Naive thymus-derived CD4-positive, alpha-beta T cell (primary cell): Measurements from ENCODE around the gene YPEL3. TPM values are rescaled to one million over a fixed set of nuclear protein-coding genes. Genes with fewer than 3 reads are reported as not detected.

Experiments
- ATAC-seq: fragments of 150-1000 bp; cut with Tn5 transposase; 2 replicates; pipeline ENCODE4 v1.10.0; 2021; ENCODE audit warnings: mild to moderate bottlenecking, moderate library complexity
- CTCF ChIA-PET: fragments of 350-600 bp; sonication (Branson Sonifier 250); formaldehyde crosslinking; loops from one replicate; lab custom pipeline; 2021; ENCODE audit warnings: antibody characterized with exemption; lab: Charles Lee
- POLR2A ChIA-PET: fragments of 350-600 bp; sonication (Branson Sonifier 250); formaldehyde crosslinking; loops from one replicate; lab custom pipeline; 2021; ENCODE audit warnings: antibody characterized with exemption, inconsistent platforms; lab: Charles Lee
- DNase-seq, 9 donors: peaks; one replicate each; pipeline versions ENCODE4 v3.0.0 to v3.0.0-alpha.2; 2020 to 2022; ENCODE audit warnings: mixed read lengths in 1 of 9
- H3K27ac ChIP-seq: one replicate; pipeline ENCODE4 v1.7.0; 2013; ENCODE audit warnings: mild to moderate bottlenecking, low read depth, low read length, moderate library complexity
- H3K27me3 ChIP-seq, 2 donors: one replicate each; pipeline ENCODE4 v1.7.0; 2013; ENCODE audit warnings: low read length in 2 of 2, mild to moderate bottlenecking in 2 of 2, moderate library complexity in 2 of 2; ENCODE audit not compliant: control insufficient read depth in 2 of 2, insufficient read depth in 2 of 2
- H3K36me3 ChIP-seq, 3 experiments: 1 replicate in 2 of 3; 2 replicates in 1 of 3; pipeline ENCODE4 v1.7.0; 2013; ENCODE audit warnings: low read length in 3 of 3, mild to moderate bottlenecking in 3 of 3, moderate library complexity in 1 of 3; ENCODE audit not compliant: insufficient read depth in 3 of 3, control insufficient read depth in 2 of 3
- H3K4me1 ChIP-seq, 2 donors: one replicate each; pipeline ENCODE4 v1.7.0; 2013; ENCODE audit warnings: low read length in 2 of 2, mild to moderate bottlenecking in 2 of 2, moderate library complexity in 1 of 2; ENCODE audit not compliant: control insufficient read depth in 2 of 2, insufficient read depth in 2 of 2
- H3K4me3 ChIP-seq: 2 replicates; pipeline ENCODE4 v1.7.0; 2013; ENCODE audit warnings: mild to moderate bottlenecking, low read length
- H3K9me3 ChIP-seq, 3 experiments: 1 replicate in 2 of 3; 2 replicates in 1 of 3; pipeline ENCODE4 v1.7.0; 2013; ENCODE audit warnings: low read length in 3 of 3; ENCODE audit not compliant: control insufficient read depth in 2 of 3
- H3K27ac Mint-ChIP-seq, 9 donors: one replicate each; pipeline ENCODE4 v1.8.0; 2020 to 2022; ENCODE audit warnings: mixed read lengths in 9 of 9, mild to moderate bottlenecking in 8 of 9, moderate library complexity in 5 of 9, inconsistent platforms in 2 of 9
- H3K27me3 Mint-ChIP-seq, 5 donors: one replicate each; pipeline ENCODE4 v1.8.0; 2021 to 2022; ENCODE audit warnings: mixed read lengths in 5 of 5, mild to moderate bottlenecking in 1 of 5
- H3K36me3 Mint-ChIP-seq, 5 donors: one replicate each; pipeline ENCODE4 v1.8.0; 2020 to 2022; ENCODE audit warnings: mixed read lengths in 5 of 5, mild to moderate bottlenecking in 3 of 5, inconsistent platforms in 1 of 5
- H3K4me1 Mint-ChIP-seq, 7 donors: one replicate each; pipeline ENCODE4 v1.8.0; 2020 to 2022; ENCODE audit warnings: mixed read lengths in 7 of 7, mild to moderate bottlenecking in 3 of 7, inconsistent platforms in 1 of 7
- H3K4me3 Mint-ChIP-seq, 10 donors: one replicate each; pipeline ENCODE4 v1.8.0; 2020 to 2022; ENCODE audit warnings: mild to moderate bottlenecking in 10 of 10, mixed read lengths in 10 of 10, moderate library complexity in 6 of 10, inconsistent platforms in 2 of 10
- H3K9me3 Mint-ChIP-seq, 11 donors: one replicate each; pipeline ENCODE4 v1.8.0; 2020 to 2022; ENCODE audit warnings: mixed read lengths in 11 of 11, mild to moderate bottlenecking in 4 of 11, inconsistent platforms in 1 of 11, moderate library complexity in 1 of 11
- intact Hi-C, 2 donors: fragments of 100-400 bp; cut with micrococcal nuclease; formaldehyde crosslinking; loops; one replicate each; pipeline ENCODE4 v1.15.1; 2023
- polyA plus RNA-seq, 2 donors: library from polyadenylated mRNA; unstranded; fragments of 300-500 nt; fragmentation: Illumina TruSeq; gene quantifications; one replicate each; pipeline ENCODE4 v1.2.3, GENCODE V29; 2021
- total RNA-seq, 6 experiments: library from RNA in 5 of 6; stranded (reverse) in 5 of 6; gene quantifications; 1 replicate in 5 of 6; 2 replicates in 1 of 6; pipeline ENCODE4 v1.2.3 and lab custom pipeline; 2021 to 2026

The YPEL3 gene
- total and polyA plus RNA-seq, 7 experiments from 2014 or later = 50.5 to 308 (median 242) TPM

DNA sequence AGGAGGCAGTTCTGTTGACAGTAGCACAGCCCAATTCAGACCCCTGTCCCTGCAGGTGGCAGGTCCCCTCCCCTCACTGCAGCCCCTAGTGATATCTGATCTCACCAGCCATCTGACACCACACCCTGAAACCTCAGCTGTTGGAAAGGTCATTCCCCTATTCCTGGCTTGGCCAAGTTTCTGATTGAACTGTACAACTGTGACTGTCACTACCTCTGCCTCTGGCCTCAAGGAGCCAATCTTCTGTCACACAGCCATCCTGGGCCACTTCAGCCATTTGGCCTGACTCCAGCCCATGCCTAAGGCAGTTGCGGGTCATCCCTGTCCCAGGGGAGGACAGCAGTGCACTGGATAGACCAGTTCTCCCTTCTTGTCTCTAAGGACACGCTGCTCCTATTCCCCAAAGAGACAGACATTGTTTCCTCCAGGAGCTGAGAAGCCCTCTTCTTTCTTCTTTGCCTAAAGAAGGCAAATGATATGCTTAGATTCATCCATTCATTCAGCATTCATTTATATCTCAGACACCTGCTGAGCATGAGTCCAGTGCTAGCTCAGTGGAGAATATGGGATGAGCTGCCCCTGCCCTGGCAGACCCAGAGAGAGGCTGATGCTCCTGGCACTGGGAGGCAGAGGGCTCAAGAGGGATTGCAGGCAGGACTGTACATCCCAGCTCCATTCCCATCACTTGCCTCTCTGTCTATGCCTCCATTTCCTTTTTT lies 35.0 kb downstream of the YPEL3 start:
- DNase-seq (no peak), ATAC-seq (no peak)
- Mint-ChIP-seq H3K4me1 (peaks cover 2 to 9% (median 7%) of the 10 kb centered on the region in 7 donors), H3K36me3 (peaks cover 0 to 1% (median 0%) of the 10 kb centered on the region in 5 donors), H3K27me3 (no peaks in the 10 kb centered on the region), H3K27ac (peak overlapping the region in 3 of 9 donors; percentile 31 to 72 (median 31)), H3K4me3 (no peak overlapping the region), H3K9me3 (no peaks in the 10 kb centered on the region)
- Histone ChIP-seq H3K36me3 (peaks cover 0 to 12% (median 0%) of the 10 kb centered on the region in 3 experiments), H3K9me3 (no peaks in the 10 kb centered on the region), H3K27me3 (no peaks in the 10 kb centered on the region), H3K4me3 (no peak overlapping the region), H3K27ac (no peak overlapping the region), H3K4me1 (peaks cover 0 to 8% of the 10 kb centered on the region in 2 donors)
- CTCF ChIA-PET = interaction anchor here (1.3 kb wide), 1 partner anchor 349 kb away, joined by 3 read pairs; no protein-coding TSS in a partner anchor
- intact Hi-C loops = loop anchor here in 1 of 2 donors (10.0 kb wide), 1 partner anchor 344 kb away; the partner anchor contains the start of gene ZNF771
- POLR2A ChIA-PET = interaction anchor here (1.1 to 1.6 kb wide), 3 partner anchors 28 to 122 kb away, joined by 3 to 5 read pairs (median 3); partner anchors contain the start of gene CORO1A

DNA sequence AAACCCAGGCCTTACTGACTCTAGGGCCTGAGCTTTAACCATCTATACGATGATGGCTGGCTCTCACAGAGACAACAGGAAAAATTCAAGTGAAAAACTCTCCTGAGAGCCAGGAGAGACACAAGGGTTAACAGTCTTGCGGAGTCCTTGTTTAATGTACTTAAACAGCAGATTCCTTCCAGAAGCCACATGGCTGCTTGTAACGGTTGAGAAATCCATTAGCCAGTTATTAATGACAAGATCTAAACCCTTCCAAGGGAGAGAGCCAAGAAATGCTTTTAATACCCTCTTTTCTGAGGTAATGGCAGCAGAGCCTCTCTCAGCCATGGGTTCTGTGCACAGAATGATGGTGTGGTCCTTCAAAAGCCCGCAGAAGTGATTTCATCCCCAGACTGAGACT lies 35.7 kb downstream of the YPEL3 start:
- Histone ChIP-seq H3K4me3 (no peak overlapping the region), H3K4me1 (peaks cover 0 to 8% of the 10 kb centered on the region in 2 donors), H3K9me3 (no peaks in the 10 kb centered on the region), H3K36me3 (peaks cover 0 to 7% (median 0%) of the 10 kb centered on the region in 3 experiments), H3K27me3 (no peaks in the 10 kb centered on the region), H3K27ac (no peak overlapping the region)
- ATAC-seq (no peak), DNase-seq (no peak)
- Mint-ChIP-seq H3K27me3 (no peaks in the 10 kb centered on the region), H3K36me3 (peaks cover 0 to 1% (median 0%) of the 10 kb centered on the region in 5 donors), H3K27ac (peak overlapping the region in 3 of 9 donors; percentile 31 to 72 (median 31)), H3K4me1 (peaks cover 2 to 10% (median 8%) of the 10 kb centered on the region in 7 donors), H3K4me3 (peak overlapping the region in 1 of 10 donors; percentile 73), H3K9me3 (no peaks in the 10 kb centered on the region)
- POLR2A ChIA-PET = interaction anchor here (1.0 kb wide), 1 partner anchor 659 kb away, joined by 4 read pairs; no protein-coding TSS in a partner anchor
- intact Hi-C loops = loop anchor here in 1 of 2 donors (10.0 kb wide), 1 partner anchor 344 kb away; the partner anchor contains the start of gene ZNF771
- CTCF ChIA-PET = no interaction called here

DNA sequence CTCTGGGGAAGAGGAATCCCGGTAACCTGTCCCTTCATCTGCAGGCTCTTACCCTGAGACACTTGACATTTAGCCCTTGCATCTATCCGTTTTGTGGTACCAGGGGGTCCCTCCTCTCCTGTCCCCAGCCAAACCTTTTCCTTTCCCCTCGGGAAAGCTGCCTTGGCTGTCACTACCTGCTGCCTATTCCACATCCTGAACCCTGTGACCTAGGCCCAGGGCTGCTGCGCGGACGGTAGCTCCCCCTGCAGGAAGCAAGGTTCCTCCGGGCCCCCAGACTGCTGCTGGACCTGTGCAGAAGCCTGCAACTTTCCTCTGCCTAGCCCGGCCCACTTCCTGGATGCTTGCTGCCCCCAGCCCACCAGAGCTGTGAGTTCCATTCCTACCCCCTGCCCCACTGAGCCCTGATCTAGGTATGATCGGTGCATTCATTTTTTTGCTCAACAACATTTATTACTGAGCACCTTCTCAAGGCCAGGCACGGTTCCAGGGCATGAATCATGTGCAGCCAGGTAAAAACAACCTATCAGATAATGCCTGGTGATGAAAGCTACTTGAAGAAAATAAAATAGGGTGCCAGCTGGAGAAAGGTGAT lies 41.0 kb downstream of the YPEL3 start:
- peak; percentile 75 for ATAC-seq
- no peak overlapping the region for H3K27ac ChIP-seq
- Mint-ChIP-seq H3K4me3 (peak overlapping the region; percentile 11 to 88 (median 58)), H3K36me3 (no peaks in the 10 kb centered on the region), H3K27ac (peak overlapping the region in 8 of 9 donors; percentile 16 to 82 (median 70)), H3K4me1 (peaks cover 6 to 35% (median 24%) of the 10 kb centered on the region in 7 donors), H3K9me3 (peaks cover 0 to 1% (median 0%) of the 10 kb centered on the region in 11 donors), H3K27me3 (no peaks in the 10 kb centered on the region)
- no peaks in the 10 kb centered on the region for H3K36me3 ChIP-seq
- H3K9me3 ChIP-seq = no peaks in the 10 kb centered on the region
- DNase-seq = peak in 7 of 9 donors; percentile 31 to 63 (median 40)
- H3K4me1 ChIP-seq = peaks cover 4 to 5% of the 10 kb centered on the region in 2 donors
- ChIA-PET CTCF (interaction anchor here (0.6 to 1.9 kb wide), 8 partner anchors 10 to 1199 kb away, joined by 3 to 10 read pairs (median 4); partner anchors contain the start of genes ALDOA and TLCD3B), POLR2A (interaction anchor here (0.6 to 7.7 kb wide), 8 partner anchors 8 to 574 kb away, joined by 3 to 48 read pairs (median 3); partner anchors contain the start of genes ALDOA, CORO1A and YPEL3)
- intact Hi-C loops = loop anchor here (1.0 to 5.0 kb wide), 2 partner anchors 13 to 37 kb away; partner anchors contain the start of gene TBX6 (in 1 of the 2)
- H3K4me3 ChIP-seq = no peak overlapping the region
- no peaks in the 10 kb centered on the region for H3K27me3 ChIP-seq

- Mint-ChIP-seq H3K36me3 (no peaks in the 10 kb centered on the region), H3K27ac (peak overlapping the region in 4 of 9 donors; percentile 57 to 76 (median 64)), H3K27me3 (no peaks in the 10 kb centered on the region), H3K9me3 (peaks cover 0 to 1% (median 0%) of the 10 kb centered on the region in 11 donors), H3K4me3 (peak overlapping the region in 8 of 10 donors; percentile 19 to 88 (median 68)), H3K4me1 (peaks cover 6 to 35% (median 24%) of the 10 kb centered on the region in 7 donors)
- ChIA-PET POLR2A (interaction anchor here (0.8 to 7.7 kb wide), 4 partner anchors 9 to 53 kb away, joined by 3 to 48 read pairs (median 6); partner anchors contain the start of genes ALDOA and YPEL3), CTCF (interaction anchor here (1.9 kb wide), 1 partner anchor 11 kb away, joined by 5 read pairs; the partner anchor contains the start of gene ALDOA)
- Histone ChIP-seq H3K9me3 (no peaks in the 10 kb centered on the region), H3K27me3 (no peaks in the 10 kb centered on the region), H3K4me1 (peaks cover 4 to 5% of the 10 kb centered on the region in 2 donors), H3K27ac (no peak overlapping the region), H3K36me3 (no peaks in the 10 kb centered on the region), H3K4me3 (no peak overlapping the region)
- ATAC-seq (no peak), DNase-seq (no peak)
- intact Hi-C loops = loop anchor here in 1 of 2 donors (5.0 kb wide), 1 partner anchor 38 kb away; the partner anchor contains the start of gene TBX6
Measured at GRCh38 chr16:30054451-30054850, 41.6 kb downstream of the YPEL3 start.

DNA sequence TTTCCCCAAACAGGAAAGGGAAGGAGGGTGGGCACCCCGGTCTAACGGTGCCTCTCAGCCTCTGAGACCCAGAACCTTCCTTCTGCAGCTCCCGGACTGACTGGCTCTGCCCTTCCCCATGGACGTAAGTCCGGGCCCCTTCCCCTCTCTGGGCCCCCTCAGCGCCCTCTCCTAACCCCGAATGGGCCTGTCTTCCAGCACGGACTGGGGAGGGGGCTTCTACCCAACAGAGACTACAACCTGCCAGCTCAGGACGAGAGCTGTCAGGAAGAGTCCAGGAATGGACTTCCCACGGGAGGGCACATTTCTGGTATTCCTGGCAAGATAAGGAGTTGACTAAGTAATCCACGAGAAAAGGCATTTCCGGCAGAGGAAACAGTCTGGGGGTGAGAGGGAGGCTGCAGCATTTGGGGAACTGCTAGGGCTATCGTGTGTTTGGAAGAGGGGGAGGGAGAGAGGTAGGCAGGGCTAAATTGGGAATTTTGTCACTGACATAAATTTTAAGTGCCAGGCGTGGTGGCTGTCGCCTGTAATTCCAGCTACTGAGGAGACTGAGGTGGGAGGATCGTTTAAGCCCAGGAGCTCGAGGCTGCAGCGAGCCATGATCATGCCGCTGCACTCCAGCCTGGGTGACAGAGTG lies 42.5 kb downstream of the YPEL3 start:
- H3K4me3 Mint-ChIP-seq = peak overlapping the region; percentile 40 to 89 (median 82)
- ATAC-seq (no peak), DNase-seq (no peak)
- Histone ChIP-seq H3K27me3 (no peaks in the 10 kb centered on the region), H3K36me3 (no peaks in the 10 kb centered on the region), H3K4me3 (peak overlapping the region; percentile 51), H3K4me1 (peaks cover 4 to 5% of the 10 kb centered on the region in 2 donors), H3K9me3 (no peaks in the 10 kb centered on the region), H3K27ac (peak overlapping the region; percentile 51)
- H3K36me3 Mint-ChIP-seq = no peaks in the 10 kb centered on the region
- ChIA-PET POLR2A (interaction anchor here (0.6 to 7.7 kb wide), 5 partner anchors 9 to 374 kb away, joined by 3 to 48 read pairs (median 4); partner anchors contain the start of gene ALDOA), CTCF (no interaction called here)
- H3K9me3 Mint-ChIP-seq = peaks cover 0 to 1% (median 0%) of the 10 kb centered on the region in 11 donors
- peaks cover 6 to 35% (median 24%) of the 10 kb centered on the region in 7 donors for H3K4me1 Mint-ChIP-seq
- intact Hi-C loops = loop anchor here (1.0 to 5.0 kb wide), 4 partner anchors 11 to 190 kb away; partner anchors contain the start of genes ALDOA (in 1 of the 2), CDIPT (in 1 of the 2) and TBX6 (in 1 of the 2)
- H3K27me3 Mint-ChIP-seq = no peaks in the 10 kb centered on the region
- H3K27ac Mint-ChIP-seq = peak overlapping the region in 4 of 9 donors; percentile 21 to 77 (median 69)
